Measurements from ENCODE around the gene CCM2. TPM values are rescaled to one million over a fixed set of nuclear protein-coding genes. Genes with fewer than 3 reads are reported as not detected.
"Not testable (repeated sequence)": the region's sequence is repeated elsewhere in the genome, so short reads cannot be mapped to it uniquely, and the experiment has no call there.

CCM2 gene
- total RNA-seq, 1 donor from 2014 or later: 19.7 TPM

DNA sequence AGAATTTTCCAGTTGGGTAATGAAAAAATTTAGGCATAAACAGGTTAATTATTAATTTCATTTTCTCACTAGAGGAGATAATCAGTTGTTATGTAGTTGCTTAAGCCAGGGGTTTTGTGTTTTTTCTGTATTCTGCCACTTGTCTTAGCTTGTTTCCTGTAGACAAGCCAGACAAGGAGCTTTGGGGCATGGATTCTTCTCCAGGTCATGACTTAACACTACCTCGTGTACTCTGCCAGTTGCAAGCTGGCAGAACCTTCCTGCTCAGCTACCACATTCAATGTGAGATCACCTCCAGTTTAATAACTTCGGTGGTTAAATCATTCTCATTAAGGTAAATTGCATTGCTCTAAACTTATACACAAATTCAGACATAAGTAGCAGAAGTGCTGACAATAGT is 1.8 kb downstream of the CCM2 start:
- no peak for DNase-seq

DNA sequence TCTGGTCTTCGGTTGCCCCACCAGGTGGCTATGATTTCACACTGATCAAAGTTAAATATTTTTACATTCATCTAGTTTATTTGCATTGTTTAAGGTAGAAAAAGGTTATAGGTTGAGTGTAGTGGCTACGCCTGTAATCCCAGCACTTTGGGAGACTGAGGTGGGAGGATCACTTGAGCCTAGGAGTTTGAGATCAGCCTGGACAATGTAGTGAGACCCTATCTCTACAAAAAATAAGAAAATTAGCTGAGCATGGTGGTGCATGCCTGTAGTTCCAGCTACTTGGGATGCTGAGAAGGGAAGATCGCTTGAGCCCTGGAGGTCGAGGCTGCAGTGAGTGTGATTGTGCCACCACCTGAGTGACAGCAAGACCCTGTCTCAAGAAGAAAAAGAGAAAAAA is 3.8 kb downstream of the CCM2 start:
- DNase-seq: no peak

DNA sequence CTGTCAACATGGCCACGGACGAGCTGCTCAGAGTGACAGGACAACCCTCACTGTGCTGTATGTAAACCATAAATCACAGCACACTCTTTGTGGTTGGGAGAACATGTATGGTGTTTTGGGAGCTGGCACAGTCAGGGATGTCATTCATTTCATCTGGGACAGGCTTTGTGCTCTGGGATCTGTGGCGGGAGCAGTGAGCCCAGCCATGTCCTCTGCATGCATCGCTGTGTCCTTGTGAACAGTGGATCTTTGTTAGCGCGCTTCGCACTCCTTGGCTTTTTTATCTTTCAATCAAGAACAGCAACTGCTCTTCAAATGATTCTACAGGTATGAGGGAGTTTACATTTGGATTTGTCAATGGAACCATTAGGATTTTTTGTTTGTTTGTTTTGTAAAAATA is 7.1 kb downstream of the CCM2 start:
- no peak for DNase-seq

DNA sequence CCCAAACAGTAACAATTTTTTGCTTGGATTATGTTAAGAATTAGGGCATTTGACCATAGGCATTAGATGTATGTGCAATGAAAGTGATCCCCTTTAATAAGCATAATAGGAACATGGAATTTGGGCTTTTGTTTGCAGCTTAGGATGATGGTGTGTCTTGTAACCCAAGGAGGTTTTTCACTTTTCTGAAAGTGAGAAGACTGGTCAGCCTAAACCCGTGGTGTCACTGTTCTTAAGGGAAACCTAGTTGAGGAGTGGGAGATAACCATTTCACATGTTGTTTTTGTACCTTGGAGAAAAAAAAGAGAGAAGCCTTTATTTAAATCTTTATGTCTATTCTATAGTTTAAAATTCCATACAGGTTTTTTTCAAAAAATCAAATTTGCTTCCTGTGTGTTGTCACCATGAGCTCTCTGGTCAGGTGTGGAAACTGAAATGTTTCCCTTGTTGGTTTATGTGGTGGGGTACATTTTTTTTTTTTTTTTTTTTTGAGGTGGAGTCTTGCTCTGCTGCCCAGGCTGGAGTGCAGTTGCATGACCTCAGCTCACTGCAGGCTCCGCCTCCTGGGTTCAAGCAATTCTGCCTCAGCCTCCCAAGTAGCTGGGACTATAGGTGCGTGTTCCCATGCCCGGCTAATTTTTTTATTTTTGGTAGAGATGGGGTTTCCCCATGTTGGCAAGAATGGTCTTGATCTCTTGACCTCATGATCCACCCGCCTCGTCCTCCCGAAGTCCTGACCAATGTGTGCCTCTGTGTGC is 7.7 kb downstream of the CCM2 start:
- DNase-seq: no peak

DNA sequence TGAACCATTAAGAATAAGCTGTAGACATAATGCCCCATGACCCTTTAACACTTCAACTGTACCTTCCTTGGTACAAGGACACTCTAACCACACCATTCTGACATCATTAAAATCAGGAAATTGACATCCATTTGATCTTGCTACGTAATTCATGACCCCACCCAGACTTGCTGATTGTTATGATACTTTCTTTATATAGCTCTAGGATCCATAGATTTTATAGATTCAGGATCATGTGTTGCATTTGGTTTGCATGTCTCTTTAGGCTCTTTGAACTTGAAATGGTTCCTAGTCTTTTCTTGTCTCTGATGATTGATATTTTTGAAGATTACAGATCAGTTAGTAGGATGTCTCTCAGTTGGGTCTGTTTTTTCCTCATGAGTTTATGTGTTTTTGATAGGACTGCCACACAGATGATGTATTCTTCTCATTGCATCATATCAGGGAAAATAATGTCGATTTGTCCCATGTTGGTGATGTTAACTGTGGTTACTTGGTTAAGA is 13.5 kb downstream of the CCM2 start:
- no peak for DNase-seq

DNA sequence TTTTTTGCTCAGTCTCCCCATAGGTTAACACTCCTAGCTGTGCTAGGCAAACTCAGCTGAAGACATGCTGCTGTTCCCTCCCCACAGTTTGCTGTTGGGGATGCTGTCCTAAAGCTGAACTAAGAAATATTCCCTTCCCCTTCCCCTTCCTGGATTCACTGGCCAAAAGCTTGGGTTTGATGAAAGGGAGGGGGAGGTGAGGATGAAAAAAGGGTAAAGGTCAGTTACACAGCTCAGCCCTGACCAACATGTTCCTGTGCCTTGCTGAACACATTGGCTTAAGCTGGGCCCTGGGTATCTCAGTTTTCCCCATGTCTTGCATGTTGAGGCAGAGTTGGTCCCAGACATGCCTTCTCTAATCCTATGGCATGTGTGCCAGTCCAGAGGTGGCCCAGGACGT is 15.3 kb downstream of the CCM2 start:
- no peak for DNase-seq

DNA sequence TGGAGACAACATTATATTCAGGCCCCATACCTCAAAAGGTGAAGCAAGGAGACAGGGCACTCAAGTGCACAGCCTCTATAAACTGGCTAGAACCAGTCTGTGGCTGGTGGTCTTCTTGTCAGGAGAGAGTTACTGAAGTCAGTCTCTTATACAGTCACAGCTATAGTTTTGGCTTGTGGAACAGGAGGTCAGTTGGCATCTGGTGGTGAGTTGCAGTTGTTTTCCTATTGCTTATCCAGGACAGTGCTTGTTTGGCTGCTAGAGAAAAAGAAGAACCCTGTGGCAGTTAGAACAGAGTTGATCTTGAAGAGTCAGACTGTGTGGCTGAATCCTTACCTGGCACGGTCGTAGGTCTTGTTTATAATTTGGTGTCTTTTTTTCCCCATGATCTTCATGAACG is 17.3 kb downstream of the CCM2 start:
- DNase-seq: no peak

DNA sequence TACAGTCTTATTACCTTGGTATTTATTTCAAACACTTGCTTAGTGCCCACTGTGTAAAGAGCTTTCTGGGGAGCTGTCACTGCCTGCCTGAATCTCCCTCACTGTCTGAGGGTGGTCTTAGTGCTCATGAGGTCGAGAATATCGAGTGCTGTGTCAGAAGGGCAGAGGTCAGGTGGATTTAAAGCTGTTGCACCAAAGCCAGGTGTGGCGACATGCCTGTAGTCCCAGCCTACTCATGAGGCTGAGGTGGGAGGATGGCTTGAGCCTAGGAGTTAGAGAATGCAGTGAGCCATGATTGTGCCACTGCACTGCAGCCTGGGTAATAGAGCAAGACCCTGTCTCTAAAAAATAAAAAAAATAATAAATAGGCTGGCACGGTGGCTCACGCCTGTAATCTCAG is 20.9 kb downstream of the CCM2 start:
- no peak for DNase-seq

DNA sequence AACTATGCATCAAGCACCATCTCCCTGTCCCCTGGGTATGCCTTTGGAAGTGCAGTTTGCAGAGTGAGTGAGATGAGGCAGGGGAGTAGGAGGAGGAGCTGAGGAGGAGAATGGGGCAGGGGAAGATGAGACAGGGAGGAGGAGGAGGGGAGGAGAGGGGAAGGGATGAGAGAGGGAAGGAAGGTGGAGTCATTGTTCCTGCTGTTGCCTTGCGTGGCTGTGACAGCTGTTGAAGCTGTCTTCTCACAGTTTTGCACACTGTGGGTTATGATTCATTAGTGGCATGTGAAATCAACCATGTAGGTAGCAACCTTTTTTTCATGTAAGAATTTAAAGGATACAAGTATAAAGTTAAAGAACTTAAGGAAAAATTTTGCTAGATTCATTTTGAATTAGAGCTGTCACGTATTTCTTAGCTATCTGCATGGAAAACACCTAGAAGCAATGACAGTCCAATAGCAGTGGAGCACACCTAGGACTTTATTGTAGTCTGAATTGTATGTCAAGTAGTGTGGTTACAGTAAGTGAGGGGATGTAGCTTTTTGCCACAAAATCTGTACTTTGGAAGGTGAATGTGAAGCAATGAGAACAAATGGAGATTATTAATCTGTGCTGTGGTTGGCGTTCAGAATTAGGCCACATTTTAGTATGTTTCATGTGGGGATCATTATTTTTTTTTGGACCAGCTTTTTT is 21.7 kb downstream of the CCM2 start:
- DNase-seq: no peak

DNA sequence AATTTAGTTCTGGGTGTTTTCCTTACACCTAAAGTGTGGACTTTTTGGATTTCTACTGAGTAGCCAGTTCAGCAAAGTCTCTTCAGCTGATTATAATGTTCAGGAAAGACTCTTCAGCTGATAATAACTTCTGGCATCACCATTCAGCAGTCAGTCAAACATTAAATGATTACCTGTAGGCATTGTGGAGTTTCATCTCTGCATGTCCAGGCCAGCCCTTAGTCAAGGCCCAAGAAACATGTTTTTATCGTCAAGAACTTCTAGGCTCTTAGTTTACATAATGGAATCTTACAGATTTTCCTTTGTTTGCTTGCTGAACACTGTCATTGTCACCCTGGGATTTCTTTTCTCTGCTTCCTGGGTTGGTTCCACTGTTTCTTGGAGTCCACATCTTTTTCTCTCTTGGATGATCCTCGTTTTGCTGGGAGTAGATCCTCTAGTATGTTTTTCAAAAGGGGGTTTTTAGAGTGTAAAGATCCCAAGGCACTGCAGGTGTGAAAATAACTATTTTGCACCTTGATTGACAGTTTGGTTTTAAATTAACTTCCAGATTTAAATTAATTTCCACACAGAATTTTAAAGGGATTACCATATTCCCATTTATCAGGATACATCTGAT is 24.2 kb downstream of the CCM2 start:
- DNase-seq: no peak

DNA sequence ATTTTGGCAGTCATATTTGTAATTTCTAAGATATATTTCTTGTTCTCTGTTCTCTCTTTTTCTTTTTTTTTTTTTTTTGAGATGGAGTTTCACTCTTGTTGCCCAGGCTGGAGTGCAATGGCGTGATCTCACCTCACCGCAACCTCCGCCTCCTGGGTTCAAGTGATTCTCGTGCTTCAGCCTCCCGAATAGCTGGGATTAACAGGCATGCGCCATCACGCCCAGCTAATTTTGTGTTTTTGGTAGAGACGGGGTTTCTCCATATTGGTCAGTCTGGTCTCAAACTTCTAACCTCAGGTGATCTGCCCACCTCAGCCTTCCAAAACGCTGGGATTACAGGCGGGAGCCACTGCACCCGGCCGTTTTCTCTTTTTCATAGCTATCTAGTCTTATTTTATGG is 25.5 kb downstream of the CCM2 start:
- DNase-seq: not testable (repeated sequence)

DNA sequence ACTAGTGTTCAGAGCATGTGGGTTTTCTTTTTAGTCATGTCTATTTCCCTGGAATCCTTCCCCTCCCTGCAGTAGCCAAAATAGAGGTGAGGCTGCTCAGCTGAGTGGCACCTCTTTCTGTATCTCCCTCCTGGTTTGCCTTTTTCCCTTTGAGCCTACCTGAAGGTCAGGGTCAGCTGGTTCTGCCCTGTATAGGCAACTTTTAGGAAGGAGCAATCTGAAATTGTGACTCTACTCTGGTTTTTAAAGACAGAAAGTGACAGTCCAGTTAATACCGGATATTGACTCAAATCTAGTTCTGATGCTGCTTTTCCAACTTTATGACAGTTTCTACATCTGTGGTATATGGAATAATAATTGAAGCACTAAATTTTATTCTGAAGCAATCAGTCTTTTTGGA is 26.0 kb downstream of the CCM2 start:
- no peak for DNase-seq

DNA sequence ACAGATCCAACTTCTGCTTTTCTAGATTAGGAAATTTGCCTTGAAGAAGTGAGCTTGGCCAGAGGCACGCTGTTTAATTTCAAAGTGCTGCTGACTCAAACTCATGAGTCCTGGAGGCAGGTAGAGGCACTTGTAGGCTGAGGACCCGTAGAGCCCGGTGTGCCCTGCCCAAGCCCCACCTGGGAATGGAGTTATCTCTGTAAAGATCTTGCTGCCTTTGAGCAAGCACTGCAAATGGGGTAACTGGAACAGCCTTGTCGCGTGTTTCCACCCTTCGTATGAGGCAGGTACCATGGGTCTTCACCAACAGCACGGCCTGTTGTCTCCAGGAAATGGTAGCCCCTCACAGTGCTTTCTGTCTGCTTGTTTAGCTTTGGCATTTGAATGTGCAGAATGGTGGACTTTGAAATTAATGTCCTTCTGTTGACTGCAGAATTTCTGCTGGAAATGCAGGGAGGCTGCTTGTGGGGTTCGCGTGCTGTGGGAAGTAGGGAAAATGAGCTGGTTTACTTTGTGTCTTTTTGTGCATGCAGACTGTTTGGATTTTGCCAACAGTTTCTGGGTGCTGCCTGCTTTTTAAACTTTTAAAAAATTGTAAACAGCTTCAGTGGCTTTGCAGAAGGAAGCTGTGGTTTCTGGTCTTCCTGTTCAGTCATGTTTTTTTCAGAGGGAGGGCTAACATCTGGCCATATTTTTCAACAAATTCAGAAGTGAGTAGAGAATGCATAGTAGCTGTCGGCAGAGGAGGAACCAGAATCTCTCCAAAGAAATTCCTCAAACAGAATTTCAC is 27.2 kb downstream of the CCM2 start:
- DNase-seq: no peak

DNA sequence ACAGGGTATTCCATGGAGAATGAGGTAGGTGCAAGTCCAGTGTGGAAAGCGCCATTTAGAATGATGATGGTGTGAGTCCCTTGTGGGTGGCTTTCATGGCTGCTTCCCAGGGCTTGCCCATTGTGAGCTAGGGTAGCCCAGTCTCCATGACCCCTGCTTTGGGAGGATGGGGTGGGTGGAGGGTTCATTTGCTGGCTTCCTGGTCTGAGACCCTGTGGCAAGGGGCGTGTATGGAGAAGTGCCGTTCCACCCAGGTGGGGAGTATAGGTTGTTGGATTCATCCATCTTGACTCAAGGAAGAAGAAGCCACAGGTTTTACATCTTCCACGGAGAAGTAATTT is 27.7 kb downstream of the CCM2 start:
- DNase-seq: no peak

DNA sequence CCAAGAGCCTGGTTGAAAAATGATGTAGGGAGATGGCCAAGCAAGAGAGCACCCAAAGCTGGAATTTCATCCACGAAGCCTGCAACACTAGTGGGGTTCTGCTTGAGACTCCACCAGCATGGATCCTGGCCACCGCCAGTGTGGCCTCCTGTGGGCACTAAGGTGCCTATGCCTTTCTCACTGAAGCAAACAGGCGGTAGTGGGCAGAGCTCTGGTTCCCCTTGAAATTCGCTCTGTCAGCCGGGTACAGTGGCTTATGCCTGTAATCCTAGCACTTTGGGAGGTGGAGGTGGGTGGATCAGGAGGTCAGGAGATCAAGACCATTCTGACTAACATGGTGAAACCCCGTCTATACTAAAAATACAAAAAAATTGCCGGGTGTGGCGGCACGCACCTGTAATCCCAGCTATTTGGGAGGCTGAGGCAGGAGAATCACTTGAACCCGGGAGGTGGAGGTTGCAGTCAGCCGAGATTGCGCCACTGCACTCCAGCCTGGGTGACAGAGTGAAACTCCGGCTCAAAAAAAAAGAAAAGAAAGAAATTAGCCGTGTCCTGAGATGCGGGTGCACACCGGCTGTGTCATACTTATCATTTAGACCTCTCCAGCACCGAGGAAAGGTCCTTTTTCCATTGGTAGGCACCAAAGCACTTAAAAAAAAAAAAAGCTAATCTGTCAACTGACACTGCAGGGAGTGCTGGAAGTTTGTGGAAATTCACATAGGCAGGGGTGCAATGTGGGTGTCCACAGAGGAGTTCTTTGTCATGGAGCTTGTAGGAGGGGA is 28.3 kb downstream of the CCM2 start:
- no peak for DNase-seq

DNA sequence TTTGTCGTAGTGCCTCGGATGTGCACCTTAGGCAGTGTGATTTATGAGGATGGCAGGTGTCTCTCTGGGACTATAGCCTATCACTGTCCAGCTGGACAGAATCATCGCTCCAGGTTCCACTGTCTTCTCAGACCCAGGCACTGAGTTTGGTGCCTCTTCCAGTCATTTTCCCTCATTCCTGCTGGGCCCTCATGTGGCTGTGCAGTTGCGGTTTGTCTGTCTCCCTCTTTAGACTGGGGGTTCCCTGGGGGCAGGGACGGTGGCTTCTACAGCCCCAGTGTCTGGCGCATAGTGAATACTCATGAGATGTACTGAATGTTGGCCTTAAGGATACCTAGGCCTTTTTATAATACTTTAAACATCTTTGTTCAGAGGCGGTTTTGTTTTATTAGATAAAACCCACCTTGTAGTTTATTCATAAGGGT is 28.9 kb downstream of the CCM2 start:
- no peak for DNase-seq

DNA sequence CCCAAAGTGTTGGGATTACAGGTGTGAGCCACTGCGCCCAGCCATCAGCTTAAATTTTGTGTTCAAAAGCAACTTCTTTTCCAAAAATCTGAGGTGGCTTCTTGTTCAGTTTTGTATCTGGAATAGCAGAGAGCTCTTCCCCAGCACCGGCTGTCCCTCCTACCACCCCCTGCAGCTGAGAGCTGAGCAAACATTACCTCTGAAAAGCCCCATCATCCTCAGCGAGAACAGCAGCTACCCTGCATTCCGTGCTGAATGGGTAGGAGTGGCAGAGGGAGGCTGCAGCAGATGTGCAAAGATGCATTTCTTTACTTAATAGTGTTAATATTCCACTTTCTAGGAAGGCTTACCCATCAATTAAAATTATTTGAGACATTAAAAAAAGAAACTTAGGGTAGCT is 31.8 kb downstream of the CCM2 start:
- no peak for DNase-seq

DNA sequence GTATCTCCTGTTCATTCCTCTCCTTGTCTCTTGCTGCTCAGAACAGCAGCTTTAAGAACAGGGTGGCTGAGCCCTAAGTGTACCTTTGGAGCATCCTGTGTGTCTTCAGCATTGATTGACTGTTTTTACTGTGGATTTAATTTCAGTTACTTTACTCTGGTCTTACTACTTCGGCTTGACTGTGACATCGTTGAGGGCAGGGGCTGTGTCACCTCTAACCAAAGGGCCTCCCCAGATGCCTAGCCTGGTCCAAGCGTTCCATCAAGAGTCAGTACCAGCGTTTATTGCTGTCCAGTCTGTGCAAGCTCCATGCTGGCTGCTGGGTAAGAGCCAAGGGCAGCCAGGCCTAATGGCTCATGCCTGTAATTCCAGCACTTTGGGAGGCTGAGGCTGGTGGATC is 32.4 kb downstream of the CCM2 start:
- no peak for DNase-seq

DNA sequence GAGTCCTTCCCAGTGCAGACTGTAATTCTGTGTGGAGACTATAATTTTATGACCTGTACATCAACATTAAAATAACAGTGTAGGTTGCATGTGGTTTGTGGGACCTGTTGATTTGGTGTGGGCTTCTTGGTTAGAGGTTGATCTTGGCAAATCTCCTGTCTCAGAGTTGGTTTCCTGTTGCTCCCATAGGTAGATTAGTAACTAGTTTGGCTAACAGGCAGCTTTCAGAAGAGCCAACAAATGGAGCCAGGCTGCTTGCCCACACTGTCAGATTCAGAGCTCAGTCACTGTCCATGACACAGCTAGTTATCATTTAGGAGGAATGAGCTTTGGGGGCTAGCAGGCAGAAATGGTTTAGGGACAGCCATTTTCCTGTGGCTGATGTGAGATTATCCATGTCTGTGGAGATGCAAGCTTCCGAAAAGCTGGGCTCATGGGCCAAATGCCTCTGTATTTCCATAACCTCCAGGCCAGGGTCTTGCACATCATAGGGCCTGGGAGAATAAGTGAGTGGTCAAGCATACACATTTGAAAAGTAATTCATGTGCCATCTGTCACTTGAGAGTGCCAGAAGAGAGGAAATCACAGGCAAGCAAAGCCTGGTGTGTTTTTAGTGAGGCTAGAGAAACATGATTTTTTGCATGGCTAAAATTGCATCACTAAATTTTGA is 33.4 kb downstream of the CCM2 start:
- DNase-seq: no peak

DNA sequence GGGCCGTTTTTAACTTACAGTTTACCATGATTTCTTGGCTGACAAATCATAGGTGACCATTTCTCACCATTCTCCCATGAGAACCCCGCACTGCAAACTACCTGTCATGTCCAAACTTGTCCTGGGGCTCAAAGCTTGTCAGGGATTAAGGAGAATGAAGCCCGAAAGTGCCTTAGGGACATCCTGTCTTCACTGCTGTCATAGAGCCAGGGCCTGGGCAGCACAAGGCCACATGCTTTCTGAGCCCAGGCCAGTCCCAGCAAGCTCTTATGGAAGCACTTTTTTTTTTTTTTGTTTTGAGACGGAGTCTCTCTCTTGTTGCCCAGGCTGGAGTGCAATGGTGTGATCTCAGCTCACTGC is 33.9 kb downstream of the CCM2 start:
- DNase-seq: no peak

DNA sequence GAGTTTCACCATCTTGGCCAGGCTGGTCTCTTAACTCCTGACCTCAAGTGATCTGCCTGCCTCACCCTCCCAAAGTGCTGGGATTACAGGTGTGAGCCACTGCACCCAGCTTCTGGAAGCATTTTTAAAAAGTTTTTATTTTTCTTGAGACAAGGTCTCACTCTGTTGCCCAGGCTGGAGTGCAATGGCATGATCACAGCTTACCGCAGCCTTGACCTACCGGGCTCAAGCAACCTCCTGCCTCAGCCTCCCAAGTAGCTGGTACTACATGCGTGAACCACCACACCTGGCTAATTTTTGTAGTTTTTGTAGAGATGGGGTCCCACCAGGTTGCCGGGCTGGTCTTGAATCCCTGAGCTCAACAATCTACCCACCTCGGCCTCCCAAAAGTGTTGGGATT is 34.7 kb downstream of the CCM2 start:
- DNase-seq: not testable (repeated sequence)

DNA sequence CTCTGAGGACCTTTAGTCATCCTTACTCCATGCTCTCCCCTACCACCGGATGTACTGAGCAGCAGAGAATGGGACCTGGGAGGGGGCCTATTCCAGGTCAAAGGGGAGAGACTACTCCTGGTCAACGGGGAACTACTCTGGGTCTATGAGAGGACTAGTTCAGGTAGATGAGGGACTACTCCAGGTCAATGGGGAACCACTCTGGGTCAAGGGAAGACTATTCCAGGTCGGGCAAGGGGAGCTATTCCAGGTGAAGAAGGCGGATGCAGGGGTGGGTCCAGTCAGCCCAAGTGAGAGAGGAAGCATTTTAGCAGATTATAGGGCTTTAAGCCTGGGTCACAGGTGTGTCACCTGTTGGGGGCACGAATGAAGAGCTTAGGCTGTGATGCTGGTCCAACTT is 35.4 kb downstream of the CCM2 start:
- no peak for DNase-seq

All from skin of body (tissue), 2 donors.